Glomerular visceral epithelial cell (primary cell): Measurements from ENCODE around the gene TBX15.

ENCODE experiments used
- DNase-seq: peaks from one replicate; pipeline ENCODE4 v3.0.0-alpha.2; 2016; ENCODE audit errors: extremely low spot score

The TBX15 gene

DNA sequence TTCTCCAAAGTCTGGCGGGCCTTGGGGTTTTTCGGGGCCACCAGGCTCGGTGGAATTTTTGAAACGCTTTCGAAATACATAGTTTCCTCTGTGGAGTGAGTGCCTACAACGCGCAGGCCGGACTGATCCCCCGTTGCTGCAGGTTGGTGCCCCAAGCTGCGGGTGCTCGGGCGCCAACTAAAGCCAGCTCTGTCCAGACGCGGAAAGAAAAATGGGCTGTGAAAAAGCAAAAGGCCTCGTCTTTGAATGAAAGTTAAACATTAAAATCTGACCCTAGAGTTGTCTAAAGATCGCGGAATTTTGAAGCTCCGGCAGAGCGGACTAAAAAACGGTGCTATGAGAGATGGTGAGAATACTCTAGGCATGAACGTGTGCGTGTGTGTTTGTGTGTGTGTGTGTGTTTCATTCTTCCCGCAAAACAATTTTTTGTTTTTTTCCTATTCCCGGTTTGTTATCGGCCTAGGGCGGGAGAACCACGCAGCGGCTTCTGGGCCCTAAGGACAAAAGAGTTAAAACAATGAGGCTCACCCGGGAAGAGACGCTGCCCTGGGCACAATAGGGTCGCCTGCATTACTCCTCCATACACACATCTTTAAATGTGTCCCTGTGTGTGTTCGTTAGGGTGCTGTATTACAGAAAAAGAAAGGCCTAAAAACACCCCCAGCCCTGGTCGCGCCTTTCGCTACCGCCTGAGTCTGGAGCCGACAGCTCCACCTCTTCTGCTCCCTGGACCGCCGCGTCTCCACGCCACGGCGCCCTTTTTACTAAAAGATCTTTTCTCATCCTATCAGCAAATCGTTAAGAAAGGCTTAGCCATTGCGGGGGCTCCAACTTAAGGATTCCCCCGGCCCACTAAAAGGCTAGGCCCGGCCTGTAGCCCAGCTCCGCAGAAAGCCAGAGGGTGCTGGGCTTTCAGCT is 3.2 kb downstream of the TBX15 start:
- peak; percentile 50 for DNase-seq

DNA sequence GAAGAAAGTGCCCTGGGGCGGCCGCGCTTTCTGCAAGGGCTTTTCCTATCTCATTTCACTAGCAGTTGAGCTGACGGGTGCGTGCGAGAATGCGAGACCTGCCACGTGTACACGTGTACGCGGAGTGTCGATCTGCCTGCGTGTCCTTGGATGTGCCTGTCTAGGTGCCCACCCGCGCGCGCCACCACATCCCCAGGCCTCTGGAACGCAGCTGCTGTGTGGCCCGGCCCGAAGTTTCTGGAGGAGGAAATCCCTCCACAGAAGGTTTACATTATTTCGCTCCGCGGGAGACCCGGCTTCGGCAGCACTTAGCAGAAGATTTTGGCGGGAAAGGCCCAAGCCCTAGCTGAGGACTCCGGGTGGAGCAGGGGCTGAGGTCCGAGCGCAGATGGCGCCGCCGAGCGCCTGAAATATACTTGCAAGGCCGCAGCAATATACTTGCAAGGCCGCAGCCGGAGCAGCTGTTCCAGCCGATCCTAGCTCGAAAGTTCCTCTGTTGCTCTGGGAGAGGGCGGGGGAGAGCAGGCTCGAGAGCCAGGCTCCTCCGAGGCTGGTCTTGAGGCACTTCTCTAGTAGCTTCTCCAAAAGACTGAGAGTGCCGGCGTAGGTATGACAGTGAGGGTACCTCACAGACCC is 3.9 kb downstream of the TBX15 start:
- DNase-seq = peak; percentile 66

DNA sequence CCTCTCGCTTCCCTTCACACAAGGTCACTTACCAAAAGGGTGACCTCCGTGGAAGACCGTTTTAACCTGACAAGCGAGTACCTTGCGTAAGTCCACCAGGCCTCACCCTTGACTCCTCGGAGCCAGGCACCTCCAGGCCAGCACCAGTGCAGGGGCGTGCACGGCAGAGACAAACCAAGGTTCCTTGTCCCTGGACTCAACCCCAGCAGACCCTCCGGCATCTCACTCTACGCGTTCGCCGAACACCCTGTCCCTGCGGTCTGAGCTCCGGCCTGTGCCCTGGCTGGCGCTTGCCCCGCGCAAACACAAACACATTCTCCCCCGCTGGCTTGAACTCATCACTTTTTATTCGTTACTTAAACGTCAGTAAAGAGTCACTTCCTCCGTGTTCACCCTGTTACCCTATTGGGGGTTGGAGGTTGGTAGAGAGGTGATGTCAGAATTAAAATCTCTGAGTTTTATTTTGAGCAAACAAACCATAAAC is 4.5 kb downstream of the TBX15 start:
- DNase-seq = no peak

DNA sequence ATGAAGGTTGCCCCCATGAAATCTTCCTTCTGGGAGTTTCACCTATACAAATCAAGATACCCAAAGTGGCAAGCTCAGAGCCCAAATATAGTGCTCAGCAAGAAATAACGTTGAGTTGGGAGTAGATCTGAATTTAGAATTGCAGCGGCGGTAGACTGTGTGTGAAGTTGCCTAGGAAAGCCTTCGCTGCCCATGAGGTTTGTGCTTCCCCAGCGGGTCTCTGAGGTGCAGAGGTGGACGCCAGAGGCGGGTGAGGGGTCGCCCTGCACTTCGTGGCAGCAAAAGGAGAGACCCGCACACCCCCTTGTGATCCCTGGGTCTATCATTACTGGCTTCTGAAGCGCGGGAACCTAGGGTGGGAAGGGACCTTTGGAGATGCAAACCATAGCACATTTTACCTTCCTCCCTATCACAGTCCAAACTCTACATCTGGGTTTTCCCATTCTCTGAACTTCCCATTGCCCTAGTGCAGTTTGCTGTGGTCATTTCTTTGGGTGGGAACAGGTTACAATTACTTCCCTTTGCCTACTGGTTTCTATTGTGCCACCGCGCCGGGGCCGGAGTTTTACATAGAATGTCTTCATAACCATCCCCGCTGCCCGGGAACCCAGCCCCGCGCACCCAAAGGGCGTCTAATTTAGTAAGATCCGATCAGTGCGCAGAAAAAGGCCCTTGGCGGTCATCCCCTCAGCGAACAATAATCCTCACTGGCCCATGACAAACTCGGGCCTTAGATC is 5.2 kb downstream of the TBX15 start:
- DNase-seq = no peak

DNA sequence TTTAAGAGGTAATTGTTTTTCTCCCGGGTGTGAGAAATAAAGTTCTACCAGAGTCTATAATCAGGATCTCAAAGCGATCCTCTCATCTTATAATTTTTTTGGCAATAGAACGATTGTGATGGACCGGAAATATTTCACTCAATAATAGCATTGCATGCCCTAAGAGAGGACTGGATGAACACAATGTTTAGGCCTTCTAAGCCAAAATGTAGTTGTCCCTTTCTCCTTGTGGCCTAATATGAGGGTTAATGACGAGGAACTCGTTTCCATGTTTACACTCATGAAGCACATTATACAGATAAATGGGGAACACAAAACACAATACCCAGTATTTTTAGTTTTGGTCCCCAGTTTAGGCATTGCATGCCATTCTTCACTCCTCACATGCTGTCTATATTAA is 5.9 kb downstream of the TBX15 start:
- DNase-seq = no peak

DNA sequence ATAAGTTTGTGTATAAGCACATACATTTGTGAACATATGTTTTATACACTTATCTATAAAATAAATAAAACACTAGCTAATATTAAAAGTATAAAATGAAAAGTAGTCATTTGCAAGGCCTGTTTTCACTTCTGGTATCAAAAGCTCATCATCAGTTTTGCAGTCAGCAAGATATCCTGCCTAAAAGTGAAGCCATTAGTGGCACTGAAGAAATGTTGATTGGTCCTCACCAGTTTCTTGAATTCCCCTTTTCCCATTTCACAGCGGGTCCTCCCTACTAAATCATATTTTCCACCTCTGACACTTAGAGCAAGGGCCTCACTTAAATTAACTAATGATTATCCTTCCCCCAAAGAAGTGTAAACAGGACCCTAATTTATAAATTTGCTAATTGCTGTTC is 6.7 kb downstream of the TBX15 start:
- DNase-seq = no peak

DNA sequence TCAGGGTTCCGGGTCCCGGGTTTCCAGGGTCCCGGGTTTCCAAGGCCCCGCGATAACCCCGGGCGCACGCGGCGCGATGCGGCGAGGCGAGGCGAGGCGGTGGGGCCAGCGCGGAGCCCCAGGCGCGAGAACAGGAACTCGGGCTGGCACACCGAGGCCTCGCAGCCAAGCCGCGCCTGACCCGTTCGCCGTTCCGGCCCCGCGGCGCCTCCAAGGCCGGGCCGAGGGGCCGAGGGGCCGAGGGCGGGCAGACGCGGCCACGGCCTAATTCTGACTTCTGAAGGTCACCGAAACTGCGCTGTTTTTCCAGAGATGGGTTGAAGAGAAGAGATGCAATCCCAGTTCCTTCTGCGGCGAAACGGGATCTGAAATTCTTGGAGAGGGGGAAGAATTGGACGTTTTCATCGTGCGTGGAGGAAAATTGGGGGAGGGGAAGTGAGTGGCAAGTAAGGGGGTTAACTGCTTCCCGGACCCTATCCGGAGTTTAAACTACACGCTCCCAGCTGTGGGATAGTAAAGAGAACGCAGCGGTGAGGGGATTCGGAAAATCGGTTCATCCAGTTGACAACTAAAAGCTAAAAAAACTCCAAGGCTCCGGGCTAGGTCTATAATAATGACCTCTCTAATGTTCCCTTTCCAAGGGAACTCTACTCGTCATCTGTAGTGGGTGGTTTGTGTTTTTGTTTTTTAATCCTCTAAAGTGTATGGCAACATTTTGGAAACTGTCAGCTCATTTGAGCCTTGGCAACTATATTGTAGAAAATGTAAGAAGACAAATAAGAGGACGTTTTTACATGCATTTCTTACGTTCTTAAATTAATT is 8.2 kb downstream of the TBX15 start:
- peak; percentile 40 for DNase-seq

DNA sequence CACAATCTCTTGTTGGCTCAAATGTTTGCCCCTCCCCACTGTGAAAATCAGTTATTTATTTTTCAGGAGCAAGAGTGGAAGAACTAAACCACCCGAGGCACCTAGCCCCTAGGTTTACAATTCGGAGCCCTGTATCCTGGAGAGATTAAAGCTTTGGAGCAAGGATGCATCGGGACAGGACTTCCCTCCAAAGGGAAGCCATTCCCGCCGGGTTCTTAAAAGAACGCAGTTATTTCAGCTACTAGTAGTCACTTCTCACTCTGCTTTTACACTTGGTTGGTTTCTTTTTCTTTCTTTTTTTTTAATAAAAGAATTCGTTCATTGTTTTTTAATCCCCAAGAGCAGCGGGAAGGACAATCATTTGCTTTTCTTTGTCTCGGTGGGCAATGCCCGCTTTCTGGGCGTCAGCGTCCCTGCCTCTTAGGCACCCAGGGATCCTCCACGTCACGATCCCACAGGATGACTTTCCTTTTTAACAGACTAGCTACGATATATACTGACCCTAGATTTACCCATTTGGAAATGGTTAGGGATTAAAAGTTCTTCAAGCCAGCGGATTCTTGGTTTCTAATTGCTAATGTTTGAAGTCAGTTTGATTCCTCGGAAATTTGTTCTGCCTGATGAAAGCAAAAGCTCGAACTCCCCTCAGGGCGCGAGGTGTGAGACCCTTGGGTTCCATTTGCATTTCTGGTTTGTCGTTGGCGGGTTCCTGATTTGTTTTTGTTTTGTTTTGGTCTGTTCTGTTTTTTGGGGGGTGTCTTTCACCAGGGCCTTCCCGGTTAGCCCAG is 9.0 kb downstream of the TBX15 start:
- peak; percentile 54 for DNase-seq

DNA sequence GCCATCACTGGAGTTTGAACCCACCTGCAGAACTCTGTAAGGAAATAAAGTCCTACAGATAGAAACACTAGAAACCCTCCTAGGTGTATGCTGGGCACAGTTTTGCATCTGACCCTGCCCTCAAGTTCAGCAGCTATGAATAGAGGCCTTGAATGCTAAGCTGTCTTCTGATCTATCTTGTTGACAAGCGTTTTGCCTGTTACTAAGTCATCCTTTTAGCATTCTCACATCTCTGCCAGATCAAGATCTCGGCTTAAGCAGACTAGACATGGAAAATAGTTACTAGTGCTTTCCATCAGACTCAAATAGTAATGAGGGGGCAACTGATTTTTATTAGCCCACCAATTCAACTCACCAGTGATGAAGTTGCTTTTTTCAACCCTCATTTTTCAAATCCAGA is 10.5 kb downstream of the TBX15 start:
- no peak for DNase-seq

DNA sequence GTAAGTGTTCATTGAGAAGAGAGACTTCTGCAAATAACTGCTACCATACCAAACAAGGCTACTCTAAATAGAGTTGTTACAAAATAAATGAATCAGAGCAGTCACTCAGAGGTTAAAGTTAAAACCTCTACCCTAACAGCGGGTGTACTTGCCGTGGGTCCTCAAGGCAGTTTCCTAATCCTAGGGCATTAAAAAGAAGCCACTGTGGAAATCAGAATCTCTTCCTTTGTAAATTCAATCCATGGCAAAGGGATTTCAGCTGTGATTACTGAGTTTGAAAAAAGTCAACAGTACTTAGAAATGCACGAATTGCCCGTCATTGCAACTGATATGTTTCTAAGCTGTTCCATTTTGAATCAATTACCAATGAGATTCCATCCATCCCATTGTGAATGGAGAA is 13.5 kb downstream of the TBX15 start:
- no peak for DNase-seq

DNA sequence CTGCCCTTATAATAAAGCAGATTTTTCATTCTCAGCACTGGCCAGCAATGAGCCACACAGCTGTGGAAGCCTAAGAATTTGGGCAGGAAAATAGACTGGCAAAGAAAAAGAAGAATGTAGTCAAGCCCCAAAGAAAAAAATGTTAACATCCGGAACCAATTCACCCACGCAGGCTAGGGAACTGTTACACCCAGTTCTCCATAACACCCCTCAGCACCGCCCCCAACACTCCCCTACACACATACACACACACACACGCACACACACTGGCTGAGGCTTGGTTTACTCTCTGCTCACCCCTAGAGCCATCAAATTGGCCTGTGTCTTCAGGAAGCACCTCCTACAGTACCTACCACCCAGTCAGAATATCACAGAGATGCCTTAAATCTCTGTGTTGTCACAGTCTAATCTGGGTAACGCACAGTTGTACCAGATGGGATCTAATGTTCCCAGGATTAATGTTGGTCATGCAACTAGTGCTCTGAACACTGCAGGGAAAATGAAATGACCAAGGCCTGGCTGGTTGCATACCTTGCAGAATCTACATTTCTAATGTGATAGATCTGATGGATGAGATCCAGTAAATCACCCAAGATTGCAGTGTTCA is 14.5 kb downstream of the TBX15 start:
- DNase-seq = no peak

DNA sequence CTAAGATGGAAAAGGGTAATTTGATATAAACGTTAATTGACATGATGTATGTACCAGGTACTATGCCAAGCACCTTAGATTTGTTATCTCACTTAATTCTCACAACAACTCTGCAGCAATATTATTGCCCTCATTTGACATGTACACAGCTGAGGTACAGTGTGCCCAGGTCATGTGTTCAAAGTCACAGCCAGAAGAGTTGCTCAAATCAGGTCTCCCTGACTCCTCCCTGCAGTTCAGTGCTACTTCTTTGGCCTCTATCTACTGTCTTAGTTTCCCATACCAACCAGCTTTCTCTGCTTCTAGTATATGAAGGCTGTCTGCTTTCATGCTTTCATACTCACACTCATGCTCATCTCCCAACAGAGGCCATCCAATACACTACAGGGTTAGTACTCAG is 15.1 kb downstream of the TBX15 start:
- DNase-seq = no peak

DNA sequence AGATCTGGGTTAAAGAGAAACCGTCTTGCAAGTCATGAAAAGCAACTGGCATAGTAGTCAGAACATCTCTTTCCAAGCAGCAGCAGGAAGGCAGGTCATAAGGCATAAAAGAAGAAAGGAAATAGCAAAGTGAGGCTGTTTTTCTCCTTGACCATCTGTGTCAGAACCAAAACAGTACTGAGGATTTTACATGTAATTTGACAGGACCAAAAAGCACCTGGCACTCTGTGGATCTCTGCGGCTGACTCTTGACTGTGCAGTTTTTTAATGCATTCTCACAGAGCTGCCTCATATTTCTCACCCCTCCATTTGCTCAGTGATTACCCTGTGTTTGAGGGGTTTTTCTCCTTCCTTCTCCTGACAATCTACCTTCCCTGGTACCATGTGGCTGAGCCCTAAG is 17.7 kb downstream of the TBX15 start:
- DNase-seq = no peak

DNA sequence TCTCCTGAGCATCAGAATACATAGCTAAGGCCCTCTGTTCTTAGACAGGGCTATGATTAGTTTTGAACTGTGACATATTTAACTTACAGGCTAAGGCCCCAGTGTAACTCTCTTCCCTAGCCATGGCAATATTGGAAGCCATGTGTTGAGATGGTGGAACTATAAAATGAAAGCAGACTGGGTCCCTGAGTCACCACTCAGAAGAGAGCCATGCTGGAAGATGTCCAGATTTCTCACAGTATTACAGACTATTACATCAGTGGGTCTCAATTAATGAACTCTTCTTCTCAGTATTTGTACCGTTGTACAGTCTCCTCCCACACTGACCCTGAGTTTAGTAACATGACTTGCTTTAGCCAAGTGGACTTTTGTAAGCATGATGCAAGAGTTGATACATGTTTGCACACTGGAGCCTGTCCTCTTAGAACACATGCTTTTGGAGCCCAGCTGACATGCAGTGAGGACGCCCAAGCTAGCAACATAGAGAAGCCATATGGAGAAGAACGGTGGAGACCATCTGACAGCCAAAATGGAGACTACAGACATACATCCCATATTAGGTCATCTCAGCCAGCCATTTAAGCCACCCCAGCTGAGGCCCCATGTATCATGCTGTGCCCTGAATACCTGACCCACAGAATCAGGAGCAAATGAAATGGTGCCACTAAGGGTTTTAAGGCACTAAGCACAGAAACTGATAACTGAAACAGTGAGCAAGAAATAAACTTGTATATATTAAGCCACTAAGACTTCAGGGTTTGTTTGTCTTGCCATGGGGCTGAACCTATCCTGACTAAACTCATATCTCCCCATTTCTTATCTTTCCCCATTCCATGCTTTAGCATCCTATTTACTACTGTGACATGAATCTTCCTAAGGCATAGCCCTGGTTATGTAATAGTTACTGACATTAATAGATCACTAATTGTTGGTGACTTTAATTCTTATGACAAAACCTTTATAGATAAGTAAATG is 24.4 kb downstream of the TBX15 start:
- peak; percentile 85 for DNase-seq

DNA sequence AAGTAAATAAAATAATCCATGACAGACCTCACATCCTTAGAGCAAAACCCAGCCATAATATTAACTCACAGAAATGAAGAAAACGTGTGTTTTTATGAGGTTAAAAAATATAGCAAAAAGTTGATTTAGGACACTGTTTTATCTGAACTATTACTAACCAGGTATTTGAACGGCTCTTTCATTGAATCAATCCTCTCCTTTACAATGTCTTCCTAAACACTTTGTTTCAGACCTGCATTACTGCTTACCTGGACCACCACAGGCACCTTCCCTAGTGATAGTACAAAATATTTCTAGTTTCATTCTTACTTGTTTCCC is 25.0 kb downstream of the TBX15 start:
- no peak for DNase-seq

DNA sequence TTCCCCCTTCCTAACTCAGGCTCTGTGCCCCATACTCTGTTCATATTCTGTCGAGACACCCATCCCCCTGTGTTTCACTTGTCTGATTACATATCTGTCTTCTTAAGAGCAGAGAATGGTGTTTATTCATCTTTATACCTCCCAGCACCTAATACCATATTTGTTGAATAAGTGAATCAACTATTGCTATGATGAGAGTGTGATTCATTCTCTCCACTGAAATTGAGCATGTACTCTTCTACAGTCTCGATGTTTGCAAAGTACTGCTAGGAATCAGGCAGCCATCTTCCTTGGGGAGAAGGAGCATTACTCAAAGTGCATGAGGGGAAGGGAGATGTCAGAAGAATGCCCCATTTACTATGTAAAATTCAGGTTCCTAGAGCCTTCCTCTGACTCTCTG is 27.0 kb downstream of the TBX15 start:
- DNase-seq = no peak

DNA sequence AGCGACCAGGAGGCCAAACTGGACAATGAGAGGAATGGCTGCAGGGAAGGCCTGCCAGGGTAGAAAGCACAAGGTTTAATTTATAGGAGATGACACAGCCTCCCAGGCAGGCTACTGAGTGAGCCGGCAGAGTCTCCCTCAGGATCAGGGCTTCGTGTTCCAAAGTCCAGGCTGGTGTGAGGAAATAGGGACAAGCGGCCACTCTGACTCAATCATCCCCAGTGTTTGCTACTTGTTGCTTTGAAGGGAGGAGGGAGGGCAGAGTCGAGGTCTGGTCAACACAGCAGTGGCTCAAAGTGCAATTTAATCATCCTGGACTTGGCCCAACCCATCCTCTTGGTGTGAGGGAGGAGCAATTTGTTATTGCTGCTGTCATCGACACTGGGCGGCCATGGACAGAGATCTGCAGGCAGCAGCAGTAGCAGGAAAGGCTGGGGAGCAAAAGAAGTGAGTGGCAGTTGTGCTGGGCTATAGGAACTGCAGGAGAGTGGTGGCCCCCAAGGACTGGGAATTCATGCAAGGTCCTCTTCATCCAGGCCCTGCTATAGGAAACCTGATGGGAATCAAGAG is 27.5 kb downstream of the TBX15 start:
- DNase-seq = peak; percentile 89

DNA sequence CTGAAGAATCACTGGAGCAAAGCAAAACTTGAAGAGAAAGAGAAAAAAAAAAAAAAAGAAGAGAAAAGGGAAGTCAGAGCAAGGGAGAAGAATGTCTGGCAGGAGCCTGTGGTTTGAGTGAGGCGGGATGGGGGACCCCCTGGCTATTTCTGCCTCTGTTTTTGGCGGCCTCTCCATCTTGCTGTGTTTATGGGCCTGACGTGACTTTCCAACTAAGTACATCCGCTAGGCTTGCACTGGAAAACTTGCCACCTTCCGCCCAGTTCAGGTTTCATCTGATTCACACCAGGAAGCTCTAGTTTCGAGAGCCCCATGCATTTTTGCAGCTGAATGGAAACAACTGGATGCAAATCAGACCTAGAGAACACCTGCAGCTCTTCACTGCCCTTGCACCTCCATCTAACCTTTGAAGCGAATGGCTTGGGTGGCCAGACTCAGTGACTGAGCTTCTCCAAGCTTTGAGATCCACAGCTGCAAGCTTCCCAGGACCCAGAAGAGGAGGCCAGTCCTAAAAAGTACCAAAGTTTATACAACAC is 28.0 kb downstream of the TBX15 start:
- peak; percentile 92 for DNase-seq
